Right lung (tissue), 5 donors: ENCODE measurements around the gene KRTAP5-7. TPM values are rescaled to one million over a fixed set of nuclear protein-coding genes. Genes with fewer than 3 reads are reported as not detected.

Experiments
- polyA plus RNA-seq, 5 donors: library from polyadenylated mRNA; unstranded; fragments of 120-200 nt; gene quantifications; one replicate each; pipeline versions ENCODE4 v1.2.1 to v1.2.3, GENCODE V29; 2013; ENCODE audit warnings: inconsistent platforms in 1 of 5, low replicate concordance in 1 of 5; ENCODE audit not compliant: insufficient read length in 5 of 5, insufficient read depth in 1 of 5

KRTAP5-7 gene
- polyA plus RNA-seq, 5 donors, result 0.13 to 0.17 TPM; not detected in 3

Other genes starting within 250 kb of the KRTAP5-7 start
- 10 to 100 TPM; 17.5 to 38.5 (median 25.9) TPM for gene DHCR7, start 78.9 kb upstream of the KRTAP5-7 start, polyA plus RNA-seq
- 10 to 100 TPM; 44.4 to 81.0 (median 64.1) TPM for gene NADSYN1, start 74.1 kb upstream of the KRTAP5-7 start, polyA plus RNA-seq
- gene KRTAP5-8, start 10.8 kb downstream of the KRTAP5-7 start, polyA plus RNA-seq, result under 1 TPM in 1 of 5 donors, not detected in 4; 0.15 TPM
- under 1 TPM; 0.13 to 0.57 (median 0.34) TPM for gene KRTAP5-9, start 21.2 kb downstream of the KRTAP5-7 start, polyA plus RNA-seq
- under 1 TPM in 4 of 5 donors, not detected in 1; 0.10 to 0.22 (median 0.19) TPM for gene KRTAP5-10, start 38.3 kb downstream of the KRTAP5-7 start, polyA plus RNA-seq
- under 1 TPM in 2 of 5 donors, not detected in 3; 0.33 to 0.37 TPM for gene KRTAP5-11, start 55.6 kb downstream of the KRTAP5-7 start, polyA plus RNA-seq